K562 treated with DMSO at 1 percent for 4 hours (cell line): ENCODE data around the gene ABI1. TPM values are rescaled to one million over a fixed set of nuclear protein-coding genes. Genes with fewer than 3 reads are reported as not detected.

Source experiments
- total RNA-seq: library from RNA; unstranded; fragments of 300-600 nt; gene quantifications from 2 replicates; pipeline ENCODE4 v1.2.3, GENCODE V29; 2022; ENCODE audit not compliant: insufficient read depth

ABI1 gene
- total RNA-seq: 29.1 and 36.8 TPM in 2 replicates

GRCh38 chr10:26860443-26861204, at the start of gene ABI1:
Gene ABI1, minus strand, starts transcription at chr10:26860958. Its CDS starts 95 bp downstream, at chr10:26860863.

DNA sequence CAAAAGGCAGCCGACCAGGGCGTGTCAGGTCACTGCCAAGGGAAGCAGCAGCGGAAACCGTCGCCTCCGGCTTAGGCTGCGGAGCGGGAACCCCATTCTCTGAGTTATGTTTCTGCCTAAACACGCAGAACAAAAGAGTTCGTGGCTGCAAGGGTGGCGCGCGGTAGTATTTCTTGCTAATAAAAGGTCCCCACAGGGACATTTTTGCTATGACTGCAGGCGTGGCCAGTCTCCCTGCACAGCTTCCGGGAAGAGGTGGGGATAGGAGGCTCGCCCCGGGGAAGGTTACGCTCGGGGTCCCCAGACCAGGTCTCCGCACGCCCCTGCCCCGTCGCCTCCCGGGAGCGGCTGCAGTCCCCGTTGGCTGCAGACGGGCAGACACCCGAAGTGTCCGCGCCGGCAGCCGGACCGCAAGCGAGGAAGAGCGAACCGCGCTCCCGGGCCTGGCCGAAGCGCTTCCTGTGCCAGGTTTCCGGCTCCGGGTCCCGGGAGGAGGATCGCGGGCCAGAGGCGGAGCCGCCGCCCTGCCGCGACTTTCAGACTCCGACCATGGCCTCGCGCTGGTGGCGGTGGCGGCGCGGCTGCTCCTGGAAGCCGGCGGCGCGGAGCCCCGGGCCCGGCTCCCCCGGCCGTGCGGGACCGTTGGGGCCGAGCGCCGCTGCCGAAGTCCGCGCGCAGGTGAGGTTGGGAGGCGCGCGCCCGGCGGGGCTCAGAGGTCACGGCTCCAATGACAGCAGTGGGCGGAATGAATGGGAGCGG, 163.4 kb downstream of the ABI1 start, which contains the start of gene PDSS1:
TSS of gene PDSS1 (plus strand) at position 539 of the 759 bp plus-strand sequence. CDS start at position 550, 11 bp downstream.

Other genes starting within 250 kb of the ABI1 start
- 7.4 TPM in 2 replicates for gene PDSS1, start 163.3 kb downstream of the ABI1 start, total RNA-seq
- 2.2 and 3.7 TPM in 2 replicates for gene ANKRD26, start 239.5 kb upstream of the ABI1 start, total RNA-seq